Gastrocnemius medialis (tissue), 4 donors: ENCODE measurements around the gene RPL27A. TPM values are rescaled to one million over a fixed set of nuclear protein-coding genes. Genes with fewer than 3 reads are reported as not detected.
A peak's percentile ranks its signal among the peaks of the same experiment; 100 is the strongest.

Experiments used
- ATAC-seq, 2 donors: fragments of 150-250 bp; one replicate each; pipeline ENCODE4 v1.9.1; 2016
- DNase-seq, 2 donors: peaks; one replicate each; pipeline ENCODE4 v3.0.0-alpha.2; 2019
- H3K27ac ChIP-seq, 4 donors: fragments of 200-600 bp; sonication (generic); 1 replicate in 1 of 4; 2 replicates in 3 of 4; pipeline ENCODE4 v1.5.1; 2016 to 2018; ENCODE audit warnings: mild to moderate bottlenecking in 2 of 4, moderate library complexity in 1 of 4
- H3K27me3 ChIP-seq, 3 donors: fragments of 200-600 bp; sonication (generic) in 2 of 3; 1 replicate in 1 of 3; 2 replicates in 2 of 3; pipeline versions ENCODE4 v1.5.1 to v1.6.0; 2016 to 2019; ENCODE audit warnings: mild to moderate bottlenecking in 1 of 3, moderate library complexity in 1 of 3
- H3K36me3 ChIP-seq, 2 donors: fragments of 200-600 bp; sonication (generic) in 1 of 2; one replicate each; pipeline ENCODE4 v1.5.1; 2017 to 2018
- H3K4me1 ChIP-seq, 2 donors: fragments of 200-600 bp; sonication (generic) in 1 of 2; one replicate each; pipeline ENCODE4 v1.5.1; 2016 to 2017; ENCODE audit warnings: mild to moderate bottlenecking in 2 of 2
- H3K4me3 ChIP-seq, 4 donors: fragments of 200-600 bp; sonication (generic) in 3 of 4; 1 replicate in 1 of 4; 2 replicates in 3 of 4; pipeline ENCODE4 v1.5.1; 2016 to 2019; ENCODE audit warnings: mild to moderate bottlenecking in 2 of 4
- H3K9me3 ChIP-seq, 3 donors: fragments of 200-600 bp; sonication (generic) in 2 of 3; 1 replicate in 1 of 3; 2 replicates in 2 of 3; pipeline ENCODE4 v1.5.1; 2016 to 2019
- CTCF ChIP-seq, 5 experiments: fragments of 450-650 bp in 3 of 5; fragments of 200-600 bp in 2 of 5; sonication (generic) in 2 of 5; IDR thresholded peaks in 4 of 5; conservative IDR thresholded peaks in 1 of 5; 1 replicate in 4 of 5; 2 replicates in 1 of 5; pipeline ENCODE4 v1.5.1; 2016 to 2019; ENCODE audit warnings: antibody characterized with exemption in 5 of 5, mild to moderate bottlenecking in 3 of 5, moderate library complexity in 3 of 5
- POLR2A ChIP-seq, 2 donors: fragments of 450-650 bp; IDR thresholded peaks; one replicate each; pipeline ENCODE4 v1.6.1; 2017; ENCODE audit warnings: antibody characterized with exemption in 2 of 2, mild to moderate bottlenecking in 2 of 2, moderate library complexity in 2 of 2
- in situ Hi-C, 4 donors: fragments of 200-750 bp; cut with MboI; loops; one replicate each; pipeline versions ENCODE4 v1.15.0 to v1.8.0; 2017; ENCODE audit warnings: low sequenced_read_pairs in 4 of 4
- intact Hi-C: fragments of 100-400 bp; cut with DNase I; formaldehyde crosslinking; loops from one replicate; pipeline ENCODE4 v1.15.1; 2023; ENCODE audit warnings: low total_unique reads
- total RNA-seq, 4 donors: library from RNA; depleted of rRNA; stranded (reverse); fragments of >200 nt; gene quantifications; one replicate each; pipeline versions ENCODE4 v1.1.0 to v1.2.3, GENCODE V29; 2016

The RPL27A gene
- total RNA-seq, 4 donors from 2014 or later = 598 to 693 (median 633) TPM

GRCh38 chr11:8697054-8697453, 14.5 kb downstream of the RPL27A start:
- no peak overlapping the region for H3K27ac ChIP-seq
- in situ Hi-C loops = loop anchor here in 3 of 4 donors (10.0 to 25.0 kb wide), 5 partner anchors 115 to 440 kb away; partner anchors contain the start of genes AKIP1 (in 1 of the 3) and TMEM9B (in 1 of the 3)

DNA sequence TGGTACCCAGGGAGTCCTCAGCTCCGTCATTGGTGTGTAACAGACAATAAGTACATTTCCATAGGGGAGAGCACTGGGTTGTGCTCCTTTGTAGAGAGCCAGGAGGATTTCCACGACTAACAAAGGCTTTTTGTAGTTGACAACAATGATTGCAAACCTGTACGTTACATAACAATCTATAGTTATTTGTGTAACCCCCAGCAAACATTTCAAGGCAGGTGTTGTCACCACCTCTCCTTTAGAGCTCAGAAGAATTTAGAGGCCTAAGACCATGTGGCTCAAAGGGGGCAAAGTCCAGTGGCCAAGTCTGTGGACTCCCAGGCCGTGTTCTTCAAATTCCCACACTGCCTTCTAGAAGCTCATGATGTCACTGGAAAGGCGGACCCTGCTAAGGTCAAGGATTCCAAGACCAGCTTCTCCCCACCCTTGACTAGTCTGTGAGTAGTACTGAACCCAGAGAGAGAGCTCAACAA, 15.8 kb downstream of the RPL27A start:
- TF ChIP-seq CTCF (IDR thresholded peaks at IDR 0.05 in 4 of 5, conservative IDR thresholded peaks at IDR 0.05 in 1 of 5) (no peak), POLR2A (IDR thresholded peaks at IDR 0.05) (no peak)
- DNase-seq = no peak
- H3K36me3 ChIP-seq = peaks cover 2 to 40% of the 10 kb centered on the region in 2 donors
- no peaks in the 10 kb centered on the region for H3K27me3 ChIP-seq
- ATAC-seq = no peak
- in situ Hi-C loops (loop anchor here in 3 of 4 donors (10.0 to 25.0 kb wide), 5 partner anchors 114 to 439 kb away; partner anchors contain the start of genes AKIP1 (in 1 of the 3) and TMEM9B (in 1 of the 3)), intact Hi-C loops (no loop called here)
- H3K27ac ChIP-seq = peak overlapping the region in 1 of 4 donors; percentile 70
- peaks cover 5 to 11% of the 10 kb centered on the region in 2 donors for H3K4me1 ChIP-seq
- no peak overlapping the region for H3K4me3 ChIP-seq
- H3K9me3 ChIP-seq = no peaks in the 10 kb centered on the region

More at GRCh38 chr11:8697054-8697453, 14.5 kb downstream of the RPL27A start:
- Histone ChIP-seq H3K4me1 (peaks cover 5 to 11% of the 10 kb centered on the region in 2 donors), H3K36me3 (peaks cover 2 to 53% of the 10 kb centered on the region in 2 donors), H3K27me3 (no peaks in the 10 kb centered on the region), H3K9me3 (no peaks in the 10 kb centered on the region), H3K4me3 (no peak overlapping the region)
- no peak for DNase-seq
- ATAC-seq = no peak
- TF ChIP-seq POLR2A (IDR thresholded peaks at IDR 0.05) (no peak), CTCF (IDR thresholded peaks at IDR 0.05 in 4 of 5, conservative IDR thresholded peaks at IDR 0.05 in 1 of 5) (no peak)
- intact Hi-C loops = no loop called here

DNA sequence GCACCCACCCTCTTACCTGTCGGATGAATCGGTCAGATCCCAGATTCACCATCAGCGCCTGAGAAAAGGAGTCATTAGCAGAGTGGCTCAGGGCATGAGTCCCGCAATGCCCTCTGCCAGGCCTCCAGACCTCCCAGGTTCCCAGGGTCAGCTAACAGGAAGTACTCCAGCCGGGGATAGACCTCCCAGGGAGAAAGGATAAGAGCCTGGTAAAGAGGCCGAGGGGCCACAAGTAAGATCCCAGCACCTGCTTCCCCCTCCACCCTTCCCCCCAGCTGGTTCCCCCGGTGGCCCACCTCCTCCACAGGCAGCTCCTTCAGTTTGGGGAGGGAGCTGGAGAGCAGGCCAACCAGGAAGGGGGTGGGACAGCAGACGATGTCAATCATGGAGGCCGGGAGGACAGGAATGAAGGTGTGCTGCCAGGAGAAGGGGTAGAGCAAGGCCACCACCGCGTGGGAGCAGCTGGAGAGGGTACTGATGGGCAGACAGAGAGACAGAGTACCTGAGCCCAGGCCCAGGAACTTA, 16.4 kb downstream of the RPL27A start:
- TF ChIP-seq POLR2A (IDR thresholded peaks at IDR 0.05) (no peak), CTCF (IDR thresholded peaks at IDR 0.05 in 4 of 5, conservative IDR thresholded peaks at IDR 0.05 in 1 of 5) (no peak)
- ATAC-seq (no peak), DNase-seq (no peak)
- intact Hi-C loops = no loop called here
- Histone ChIP-seq H3K4me1 (peaks cover 5 to 11% of the 10 kb centered on the region in 2 donors), H3K27ac (peak overlapping the region in 1 of 4 donors; percentile 70), H3K4me3 (no peak overlapping the region), H3K27me3 (no peaks in the 10 kb centered on the region), H3K9me3 (no peaks in the 10 kb centered on the region), H3K36me3 (peaks cover 2 to 34% of the 10 kb centered on the region in 2 donors)
- in situ Hi-C loops = loop anchor here in 3 of 4 donors (10.0 to 25.0 kb wide), 5 partner anchors 113 to 438 kb away; partner anchors contain the start of genes AKIP1 (in 1 of the 3) and TMEM9B (in 1 of the 3)

DNA sequence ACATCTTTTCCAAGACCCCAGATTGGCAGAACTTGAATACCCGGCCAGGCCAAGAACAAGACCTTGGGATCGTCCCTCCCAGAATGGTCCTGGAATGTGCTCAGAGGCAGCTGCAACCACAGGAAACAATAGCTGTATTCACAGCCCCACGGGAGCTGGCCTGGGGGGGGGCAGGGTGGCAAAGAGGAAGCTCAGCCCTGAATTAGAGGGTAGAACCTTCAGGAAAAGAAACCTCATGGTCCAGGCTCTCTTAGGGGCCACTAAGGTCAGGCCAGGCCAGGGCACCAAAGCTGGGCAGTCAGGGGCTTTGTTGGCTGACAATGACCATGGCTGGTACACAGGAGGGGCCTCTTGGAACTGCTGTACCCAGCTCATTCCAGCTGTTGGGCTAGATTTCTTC, 17.3 kb downstream of the RPL27A start:
- H3K9me3 ChIP-seq = no peaks in the 10 kb centered on the region
- H3K4me1 ChIP-seq = peaks cover 5 to 11% of the 10 kb centered on the region in 2 donors
- H3K4me3 ChIP-seq = no peak overlapping the region
- H3K27ac ChIP-seq = peak overlapping the region; percentile 20 to 70 (median 52)
- in situ Hi-C loops = loop anchor here in 3 of 4 donors (10.0 to 25.0 kb wide), 5 partner anchors 112 to 437 kb away; partner anchors contain the start of genes AKIP1 (in 1 of the 3) and TMEM9B (in 1 of the 3)
- TF ChIP-seq POLR2A (IDR thresholded peaks at IDR 0.05) (no peak), CTCF (IDR thresholded peaks at IDR 0.05 in 4 of 5, conservative IDR thresholded peaks at IDR 0.05 in 1 of 5) (no peak)
- ATAC-seq = no peak
- intact Hi-C loops = no loop called here
- no peaks in the 10 kb centered on the region for H3K27me3 ChIP-seq
- H3K36me3 ChIP-seq = peaks cover 2 to 28% of the 10 kb centered on the region in 2 donors
- DNase-seq = no peak
